IMR-90 (cell line): Measurements from ENCODE around the gene COL23A1. TPM values are rescaled to one million over a fixed set of nuclear protein-coding genes. Genes with fewer than 3 reads are reported as not detected.

ENCODE experiments used
- ATAC-seq: fragments of 200-7000 bp; cut with Tn5 transposase; 2 replicates; pipeline ENCODE4 v1.9.1; 2020; ENCODE audit warnings: low read depth, mild to moderate bottlenecking, moderate library complexity
- BruUV-seq: library from RNA; stranded (reverse); fragments of 400-500 nt; replicated peaks from 2 replicates; lab custom pipeline; 2021; lab: Mats Ljungman, UMichigan
- CTCF ChIA-PET: fragments of 300-600 bp; formaldehyde crosslinking; extraction: SDS; loops from one replicate; lab custom pipeline; 2021; ENCODE audit warnings: antibody characterized with exemption; lab: Yijun Ruan, JAX
- POLR2A ChIA-PET: fragments of 300-600 bp; sonication (Branson Sonifier 250); formaldehyde crosslinking; loops from one replicate; lab custom pipeline; 2022; ENCODE audit warnings: antibody characterized with exemption; ENCODE audit not compliant: unreplicated experiment; lab: Charles Lee
- DNase-seq: peaks from one replicate; pipeline ENCODE4 v3.0.0; 2013
- H2AFZ ChIP-seq: replicated peaks from 2 replicates; pipeline ENCODE3; 2013; ENCODE audit warnings: low read length, mild to moderate bottlenecking; ENCODE audit not compliant: poor library complexity
- H2AK5ac ChIP-seq: 2 replicates; pipeline ENCODE4 v1.6.1; 2013; ENCODE audit warnings: low read depth, low read length, inconsistent platforms
- H2AK9ac ChIP-seq: replicated peaks from 2 replicates; pipeline ENCODE3; 2013; ENCODE audit warnings: mild to moderate bottlenecking, low read depth, low read length, moderate library complexity; ENCODE audit not compliant: poor library complexity
- H2BK120ac ChIP-seq: 2 replicates; pipeline ENCODE4 v1.6.1; 2013; ENCODE audit warnings: low read depth, low read length, inconsistent platforms
- H2BK15ac ChIP-seq: 3 replicates; pipeline ENCODE4 v1.6.1; 2013; ENCODE audit warnings: low read depth, low read length, inconsistent platforms
- H2BK20ac ChIP-seq: 2 replicates; pipeline ENCODE4 v1.6.1; 2013; ENCODE audit warnings: low read depth, mild to moderate bottlenecking, inconsistent platforms, low read length, moderate library complexity
- H2BK5ac ChIP-seq: 2 replicates; pipeline ENCODE4 v1.6.1; 2013; ENCODE audit warnings: mild to moderate bottlenecking, low read depth, low read length, inconsistent platforms; ENCODE audit not compliant: poor library complexity, severe bottlenecking
- H3K14ac ChIP-seq: replicated peaks from 2 replicates; pipeline ENCODE4 v1.6.1; 2013; ENCODE audit warnings: low read depth, low read length, inconsistent platforms
- H3K18ac ChIP-seq: 2 replicates; pipeline ENCODE4 v1.6.1; 2013; ENCODE audit warnings: low read depth, low read length, control low read depth
- H3K23ac ChIP-seq: 2 replicates; pipeline ENCODE4 v1.6.1; 2013; ENCODE audit warnings: low read depth, low read length, inconsistent platforms
- H3K27ac ChIP-seq: 2 replicates; pipeline ENCODE4 v1.5.1; 2013; ENCODE audit warnings: mild to moderate bottlenecking, control low read depth, low read length; ENCODE audit not compliant: insufficient read depth
- H3K27me3 ChIP-seq: 2 replicates; pipeline ENCODE4 v1.6.1; 2013; ENCODE audit warnings: low read length; ENCODE audit not compliant: control insufficient read depth, insufficient read depth
- H3K36me3 ChIP-seq: 2 replicates; pipeline ENCODE4 v1.6.1; 2013; ENCODE audit warnings: low read length, mixed read lengths; ENCODE audit not compliant: control insufficient read depth, insufficient read depth
- H3K4ac ChIP-seq: 2 replicates; pipeline ENCODE4 v1.6.1; 2013; ENCODE audit warnings: low read depth, low read length, inconsistent platforms
- H3K4me1 ChIP-seq: 2 replicates; pipeline ENCODE4 v1.6.1; 2013; ENCODE audit warnings: low read length, mixed read lengths; ENCODE audit not compliant: control insufficient read depth, insufficient read depth
- H3K4me2 ChIP-seq: 2 replicates; pipeline ENCODE4 v1.6.1; 2013; ENCODE audit warnings: low read depth, mild to moderate bottlenecking, control low read depth, low read length, moderate library complexity
- H3K4me3 ChIP-seq: 2 replicates; pipeline ENCODE4 v1.5.1; 2013; ENCODE audit warnings: low read depth, mild to moderate bottlenecking, control low read depth, low read length, moderate library complexity; ENCODE audit not compliant: insufficient read depth
- H3K56ac ChIP-seq: 2 replicates; pipeline ENCODE4 v1.6.1; 2013; ENCODE audit warnings: low read length, inconsistent platforms; ENCODE audit not compliant: insufficient read depth; ENCODE audit errors: extremely low read depth
- H3K79me1 ChIP-seq, 2 experiments: 2 replicates each; pipeline ENCODE4 v1.6.1; 2013; ENCODE audit warnings: low read length in 2 of 2, inconsistent platforms in 1 of 2, low read depth in 1 of 2
- H3K9ac ChIP-seq: 2 replicates; pipeline ENCODE4 v1.6.1; 2013; ENCODE audit warnings: low read depth, low read length, control low read depth
- H3K9me1 ChIP-seq: 2 replicates; pipeline ENCODE4 v1.6.1; 2013; ENCODE audit warnings: low read length, inconsistent platforms; ENCODE audit not compliant: insufficient read depth
- H3K9me3 ChIP-seq: 2 replicates; pipeline ENCODE4 v1.6.1; 2013; ENCODE audit warnings: low read length; ENCODE audit not compliant: control insufficient read depth, insufficient read depth
- H4K20me1 ChIP-seq: 2 replicates; pipeline ENCODE4 v1.6.1; 2013; ENCODE audit warnings: low read length, inconsistent platforms; ENCODE audit not compliant: insufficient read depth
- H4K5ac ChIP-seq: 2 replicates; pipeline ENCODE4 v1.6.1; 2013; ENCODE audit warnings: mild to moderate bottlenecking, low read depth, low read length, control low read depth
- H4K8ac ChIP-seq, 2 experiments: 2 replicates each; pipeline ENCODE4 v1.6.1; 2013; ENCODE audit warnings: low read depth in 2 of 2, low read length in 2 of 2, control low read depth in 1 of 2, inconsistent platforms in 1 of 2
- H4K91ac ChIP-seq: 2 replicates; pipeline ENCODE4 v1.6.1; 2013; ENCODE audit warnings: low read depth, low read length, inconsistent platforms; ENCODE audit not compliant: insufficient read depth
- BHLHE40 ChIP-seq: fragments of 150-350 bp; IDR thresholded peaks from 2 replicates; pipeline ENCODE4 v1.6.1; 2016; ENCODE audit warnings: mild to moderate bottlenecking, low read depth, low read length
- CEBPB ChIP-seq: IDR thresholded peaks from 2 replicates; pipeline ENCODE4 v1.6.1; 2012; ENCODE audit warnings: low read depth, low read length, improper control_type of control experiment
- FOS ChIP-seq: fragments of 150-350 bp; IDR thresholded peaks from 2 replicates; pipeline ENCODE4 v1.6.1; 2016; ENCODE audit warnings: low read depth, low read length
- MXI1 ChIP-seq: IDR thresholded peaks from 2 replicates; pipeline ENCODE4 v1.6.1; 2012; ENCODE audit warnings: low read depth, mild to moderate bottlenecking, low read length, moderate library complexity, borderline replicate concordance
- whole genome bisulfite sequencing, 2 experiments: methylation state at CpG; one replicate each; pipeline versions ENCODE4 v1.1.5 to v1.1.7; 2013; ENCODE audit warnings: missing lambda C conversion rate in 2 of 2; ENCODE audit not compliant: insufficient read length in 1 of 2; ENCODE audit errors: extremely low coverage in 2 of 2; 5-methylcytosine and 5-hydroxymethylcytosine counted together
- dilution Hi-C: fragments of 300-500 bp; cut with HindIII; formaldehyde crosslinking; loops from one replicate; pipeline ENCODE4 v1.14.3; 2018; ENCODE audit warnings: low sequenced_read_pairs; ENCODE audit not compliant: unreplicated experiment
- in situ Hi-C: fragments of 300-500 bp; cut with MboI; formaldehyde crosslinking; loops from 3 replicates; pipeline ENCODE4 v1.14.3; 2019; ENCODE audit warnings: low sequenced_read_pairs, inconsistent platforms, mixed read lengths
- intact Hi-C: fragments of 100-400 bp; cut with micrococcal nuclease; formaldehyde crosslinking; loops from 2 replicates; pipeline ENCODE4 v1.10.0; 2022
- polyA plus RNA-seq, 3 experiments: library from polyadenylated mRNA; depleted of rRNA; stranded (reverse); fragments of >200 nt; gene quantifications; 2 replicates each; pipeline ENCODE4 v1.2.3, GENCODE V29; 2012; ENCODE audit warnings: low replicate concordance in 1 of 3
- total RNA-seq: library from RNA; depleted of rRNA; stranded (reverse); fragments of >200 nt; gene quantifications from 2 replicates; pipeline ENCODE4 v1.2.3, GENCODE V29; 2012
- TF ChIP-seq, protein P1 (sequence below): fragments of 150-350 bp; IDR thresholded peaks from 2 replicates; pipeline ENCODE4 v1.6.1; 2017; ENCODE audit warnings: mild to moderate bottlenecking, antibody characterized with exemption, low read length, low read depth

The COL23A1 gene
- total and polyA plus RNA-seq, 2 of the 4 experiments (the other 2 are of a cell fraction): not detected

DNA sequence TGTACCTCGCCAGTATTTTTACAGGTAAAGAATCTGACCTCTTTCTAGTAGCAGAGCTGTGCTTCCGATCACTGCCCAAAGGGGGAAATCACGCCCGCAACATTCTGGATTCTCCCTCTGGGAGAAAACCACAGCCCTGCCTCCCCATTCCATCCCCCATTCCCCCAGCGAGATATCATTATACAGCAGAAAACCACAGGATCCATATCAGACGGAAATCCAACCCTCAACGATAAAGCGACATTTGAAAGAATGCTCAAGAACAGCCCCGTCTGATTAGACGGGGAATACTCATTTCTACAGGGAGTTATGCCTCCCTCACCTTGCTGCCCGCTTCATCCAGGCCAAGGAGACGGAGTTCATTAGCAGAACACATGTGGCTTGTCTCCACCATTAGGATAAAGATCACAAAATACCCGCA lies 172.8 kb downstream of the COL23A1 start:
- Histone ChIP-seq H2BK15ac (no peak overlapping the region), H2BK5ac (no peak overlapping the region), H3K9me1 (no peaks in the 10 kb centered on the region), H4K8ac (no peak overlapping the region), H3K4me2 (no peak overlapping the region), H3K79me1 (no peaks in the 10 kb centered on the region), H3K23ac (no peak overlapping the region), H4K20me1 (no peaks in the 10 kb centered on the region), H3K4ac (no peak overlapping the region), H2AFZ (no peak overlapping the region), H2AK5ac (no peak overlapping the region), H3K9ac (no peak overlapping the region), H3K27me3 (no peaks in the 10 kb centered on the region), H4K5ac (no peak overlapping the region), H4K91ac (no peak overlapping the region), H3K27ac (no peak overlapping the region), H3K56ac (no peak overlapping the region), H2BK120ac (no peak overlapping the region), H3K4me1 (no peaks in the 10 kb centered on the region), H3K9me3 (peaks cover 12% of the 10 kb centered on the region; the same call in 1 of the 2 replicates), H2BK20ac (no peak overlapping the region), H3K4me3 (no peak overlapping the region), H3K36me3 (no peaks in the 10 kb centered on the region), H3K18ac (no peak overlapping the region), H2AK9ac (no peak overlapping the region), H3K14ac (no peak overlapping the region)
- 58% methylated on average over 6 of the region's 13 CpGs; no CpG with 5 or more reads in 1 of the 2 experiments for WGBS, 2 experiments
- CTCF ChIA-PET: no interaction called here
- intact Hi-C loops: no loop called here
- ATAC-seq: no peak
- in situ Hi-C loops: no loop called here
- dilution Hi-C loops: no loop called here
- TF ChIP-seq, protein P1, sequence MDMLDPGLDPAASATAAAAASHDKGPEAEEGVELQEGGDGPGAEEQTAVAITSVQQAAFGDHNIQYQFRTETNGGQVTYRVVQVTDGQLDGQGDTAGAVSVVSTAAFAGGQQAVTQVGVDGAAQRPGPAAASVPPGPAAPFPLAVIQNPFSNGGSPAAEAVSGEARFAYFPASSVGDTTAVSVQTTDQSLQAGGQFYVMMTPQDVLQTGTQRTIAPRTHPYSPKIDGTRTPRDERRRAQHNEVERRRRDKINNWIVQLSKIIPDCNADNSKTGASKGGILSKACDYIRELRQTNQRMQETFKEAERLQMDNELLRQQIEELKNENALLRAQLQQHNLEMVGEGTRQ: no peak
- TF ChIP-seq BHLHE40 (no peak), CEBPB (no peak), FOS (no peak), MXI1 (no peak)
- BruUV-seq: no TSS peak
- DNase-seq: no peak
- POLR2A ChIA-PET: no interaction called here
